MM.1S (cell line): ENCODE measurements around the gene GRID2IP.

ENCODE experiments used
- CTCF ChIP-seq: fragments of 300-600 bp; sonication (generic); IDR thresholded peaks from 2 replicates; pipeline ENCODE4 v1.5.1; 2016; ENCODE audit warnings: antibody characterized with exemption, low read length, mixed read lengths
- EZH2 ChIP-seq: fragments of 300-600 bp; sonication (generic); optimal IDR thresholded peaks from 2 replicates; pipeline ENCODE3; 2017; ENCODE audit warnings: low read depth, mild to moderate bottlenecking, antibody characterized with exemption, low read length, mixed read lengths

GRCh38 chr7:6476596-6477317, 74.5 kb downstream of the GRID2IP start:
- no peak for TF ChIP-seq CTCF
- no peak for TF ChIP-seq EZH2
